HFFc6 (cell line): ENCODE measurements around the gene MAPK8IP1. TPM values are rescaled to one million over a fixed set of nuclear protein-coding genes. Genes with fewer than 3 reads are reported as not detected.

Experiments used
- DNase-seq: peaks from one replicate; pipeline ENCODE4 v3.0.0-alpha.2; 2018
- H3K27ac Mint-ChIP-seq: 2 replicates; pipeline ENCODE4 v1.8.0; 2020; ENCODE audit warnings: mild to moderate bottlenecking, mixed read lengths
- H3K27me3 Mint-ChIP-seq: 2 replicates; pipeline ENCODE4 v1.8.0; 2021; ENCODE audit warnings: mild to moderate bottlenecking, moderate library complexity, mixed read lengths; ENCODE audit not compliant: insufficient read depth
- H3K36me3 Mint-ChIP-seq: 2 replicates; pipeline ENCODE4 v1.8.0; 2021; ENCODE audit warnings: low read depth, mixed read lengths
- H3K4me1 Mint-ChIP-seq: 2 replicates; pipeline ENCODE4 v1.8.0; 2020; ENCODE audit warnings: low read depth, mixed read lengths
- H3K4me3 Mint-ChIP-seq: 2 replicates; pipeline ENCODE4 v1.8.0; 2020; ENCODE audit warnings: mild to moderate bottlenecking, moderate library complexity, mixed read lengths
- H3K9me3 Mint-ChIP-seq: 2 replicates; pipeline ENCODE4 v1.8.0; 2020; ENCODE audit warnings: mild to moderate bottlenecking, mixed read lengths
- CTCF ChIP-seq: fragments of 200-600 bp; sonication (generic); IDR thresholded peaks from 2 replicates; pipeline ENCODE4 v1.5.0; 2021; ENCODE audit warnings: antibody characterized with exemption, mild to moderate bottlenecking
- total RNA-seq, 6 experiments: library from RNA; stranded (reverse); fragmentation: NEBNext Ultra II Directional; extraction: Animal tissue kit (Norgen Biotek cat#: 25700); gene quantifications; 2 replicates in 1 of 6; 3 replicates in 5 of 6; pipeline ENCODE4 v1.2.3, GENCODE V29; 2021

The MAPK8IP1 gene
- total RNA-seq, 6 experiments from 2014 or later = 7.4 to 10.0 (median 8.7) TPM

- Mint-ChIP-seq H3K4me1 (no peaks in the 10 kb centered on the region), H3K36me3 (peaks cover 24% of the 10 kb centered on the region), H3K4me3 (no peak overlapping the region)
Measured at GRCh38 chr11:45942381-45942780, 56.9 kb downstream of the MAPK8IP1 start.

GRCh38 chr11:45945397-45945999 lies 60.0 kb downstream of the MAPK8IP1 start:
- Mint-ChIP-seq H3K27me3 (no peaks in the 10 kb centered on the region; the same call in 1 of the 2 replicates), H3K4me3 (no peak overlapping the region), H3K36me3 (peaks cover 41% of the 10 kb centered on the region), H3K4me1 (no peaks in the 10 kb centered on the region), H3K9me3 (no peaks in the 10 kb centered on the region), H3K27ac (no peak overlapping the region)
- no peak for DNase-seq
- no peak for TF ChIP-seq CTCF

More at GRCh38 chr11:45942381-45942780, 56.9 kb downstream of the MAPK8IP1 start:
- Mint-ChIP-seq H3K27me3 (no peaks in the 10 kb centered on the region; the same call in 1 of the 2 replicates), H3K9me3 (no peaks in the 10 kb centered on the region), H3K27ac (no peak overlapping the region)
- no peak for DNase-seq
- no peak for TF ChIP-seq CTCF

- Mint-ChIP-seq H3K27me3 (no peaks in the 10 kb centered on the region; the same call in 1 of the 2 replicates), H3K9me3 (no peaks in the 10 kb centered on the region), H3K4me3 (no peak overlapping the region), H3K4me1 (no peaks in the 10 kb centered on the region), H3K27ac (no peak overlapping the region), H3K36me3 (peaks cover 36% of the 10 kb centered on the region)
- TF ChIP-seq CTCF = no peak
- DNase-seq = no peak
Measured at GRCh38 chr11:45947885-45948284, 62.4 kb downstream of the MAPK8IP1 start.

GRCh38 chr11:45948356-45948755 lies 62.9 kb downstream of the MAPK8IP1 start:
- Mint-ChIP-seq H3K4me3 (no peak overlapping the region), H3K27me3 (no peaks in the 10 kb centered on the region; the same call in 1 of the 2 replicates), H3K27ac (no peak overlapping the region), H3K9me3 (no peaks in the 10 kb centered on the region), H3K36me3 (peaks cover 41% of the 10 kb centered on the region), H3K4me1 (no peaks in the 10 kb centered on the region)
- DNase-seq = no peak
- TF ChIP-seq CTCF = no peak

GRCh38 chr11:45949992-45950407 lies 64.5 kb downstream of the MAPK8IP1 start:
- DNase-seq = no peak
- Mint-ChIP-seq H3K9me3 (no peaks in the 10 kb centered on the region), H3K36me3 (peaks cover 38% of the 10 kb centered on the region), H3K4me3 (no peak overlapping the region), H3K27me3 (no peaks in the 10 kb centered on the region; the same call in 1 of the 2 replicates), H3K4me1 (no peaks in the 10 kb centered on the region), H3K27ac (no peak overlapping the region)
- TF ChIP-seq CTCF = no peak

Other genes with a start within 250 kb of the MAPK8IP1 start
- under 1 TPM in 3 of 6 experiments, not detected in 3; 0.09 to 0.14 (median 0.12) TPM for gene CHST1, start 220.0 kb upstream of the MAPK8IP1 start, total RNA-seq
- 10 to 100 TPM; 24.2 to 29.6 (median 27.4) TPM for gene SLC35C1, start 80.5 kb upstream of the MAPK8IP1 start, total RNA-seq
- gene CRY2, start 38.2 kb upstream of the MAPK8IP1 start, total RNA-seq = 10 to 100 TPM; 12.5 to 16.4 (median 14.1) TPM
- gene FREY1, start 21.6 kb downstream of the MAPK8IP1 start, total RNA-seq = under 1 TPM; 0.38 to 0.74 (median 0.68) TPM
- 10 to 100 TPM; 23.4 to 27.2 (median 25.9) TPM for gene PEX16, start 32.2 kb downstream of the MAPK8IP1 start, total RNA-seq
- not detected for gene LARGE2, start 37.0 kb downstream of the MAPK8IP1 start, total RNA-seq
- gene PHF21A, start 235.8 kb downstream of the MAPK8IP1 start, total RNA-seq = 10 to 100 TPM; 25.5 to 32.4 (median 26.2) TPM